ENCODE results near the gene PIP4K2A. TPM values are rescaled to one million over a fixed set of nuclear protein-coding genes. Genes with fewer than 3 reads are reported as not detected.
A peak's percentile ranks its signal among the peaks of the same experiment; 100 is the strongest.

Gene PIP4K2A
- polyA plus RNA-seq, 4 donors, result 4.5 to 11.3 (median 9.0) TPM

GRCh38 chr10:22621726-22622125 is 92.7 kb downstream of the PIP4K2A start:
- Histone ChIP-seq H3K27me3 (ENCODE audit: control insufficient read depth in 3 of 3, insufficient read depth in 3 of 3, low read length in 3 of 3) (no peaks in the 10 kb centered on the region), H3K36me3 (ENCODE audit: control insufficient read depth in 3 of 3, insufficient read depth in 2 of 3, low read depth in 1 of 3, low read length in 3 of 3) (no peaks in the 10 kb centered on the region), H3K9me3 (ENCODE audit: control insufficient read depth in 2 of 2, insufficient read depth in 1 of 2, low read depth in 1 of 2, low read length in 1 of 2) (no peaks in the 10 kb centered on the region), H3K27ac (ENCODE audit: low read depth in 1 of 3, low read length in 2 of 3) (no peak overlapping the region), H3K4me3 (ENCODE audit: low read depth in 1 of 3, low read length in 3 of 3) (no peak overlapping the region), H3K4me1 (ENCODE audit: control insufficient read depth in 3 of 3, insufficient read depth in 2 of 3, low read depth in 1 of 3, low read length in 2 of 3) (peaks cover 2 to 17% (median 5%) of the 10 kb centered on the region in 3 donors)
- DNase-seq (no peak), FAIRE-seq (no peak)
- WGBS, 3 donors, result 86 to 91% (median 88%) methylated on average over 3 of the region's 3 CpGs

GRCh38 chr10:22620929-22621328 is 93.4 kb downstream of the PIP4K2A start:
- no peak for FAIRE-seq
- WGBS, 3 donors, result 69 to 84% (median 74%) methylated on average over 3 of the region's 3 CpGs
- H3K27ac ChIP-seq (ENCODE audit: low read depth in 1 of 3, low read length in 2 of 3), result peak overlapping the region in 1 of 3 donors; percentile 61
- no peak for DNase-seq
- no peaks in the 10 kb centered on the region for H3K36me3 ChIP-seq (ENCODE audit: control insufficient read depth in 3 of 3, insufficient read depth in 2 of 3, low read depth in 1 of 3, low read length in 3 of 3)
- H3K27me3 ChIP-seq (ENCODE audit: control insufficient read depth in 3 of 3, insufficient read depth in 3 of 3, low read length in 3 of 3), result no peaks in the 10 kb centered on the region
- H3K4me3 ChIP-seq (ENCODE audit: low read depth in 1 of 3, low read length in 3 of 3), result no peak overlapping the region
- H3K4me1 ChIP-seq (ENCODE audit: control insufficient read depth in 3 of 3, insufficient read depth in 2 of 3, low read depth in 1 of 3, low read length in 2 of 3), result peaks cover 2 to 21% (median 5%) of the 10 kb centered on the region in 3 donors
- no peaks in the 10 kb centered on the region for H3K9me3 ChIP-seq (ENCODE audit: control insufficient read depth in 2 of 2, insufficient read depth in 1 of 2, low read depth in 1 of 2, low read length in 1 of 2)

GRCh38 chr10:22620140-22620857 is 94.1 kb downstream of the PIP4K2A start:
- DNase-seq (no peak), FAIRE-seq (no peak)
- H3K4me1 ChIP-seq (ENCODE audit: control insufficient read depth in 3 of 3, insufficient read depth in 2 of 3, low read depth in 1 of 3, low read length in 2 of 3), result peaks cover 0 to 24% (median 2%) of the 10 kb centered on the region in 3 donors
- H3K36me3 ChIP-seq (ENCODE audit: control insufficient read depth in 3 of 3, insufficient read depth in 2 of 3, low read depth in 1 of 3, low read length in 3 of 3), result no peaks in the 10 kb centered on the region
- 50 to 54% (median 51%) methylated on average over 8 of the region's 8 CpGs for WGBS, 3 donors
- H3K27me3 ChIP-seq (ENCODE audit: control insufficient read depth in 3 of 3, insufficient read depth in 3 of 3, low read length in 3 of 3), result no peaks in the 10 kb centered on the region
- no peaks in the 10 kb centered on the region for H3K9me3 ChIP-seq (ENCODE audit: control insufficient read depth in 2 of 2, insufficient read depth in 1 of 2, low read depth in 1 of 2, low read length in 1 of 2)
- H3K4me3 ChIP-seq (ENCODE audit: low read depth in 1 of 3, low read length in 3 of 3), result no peak overlapping the region
- peak overlapping the region in 1 of 3 donors; percentile 45 for H3K27ac ChIP-seq (ENCODE audit: low read depth in 1 of 3, low read length in 2 of 3)

GRCh38 chr10:22619101-22619500 is 95.3 kb downstream of the PIP4K2A start:
- Histone ChIP-seq H3K27me3 (ENCODE audit: control insufficient read depth in 3 of 3, insufficient read depth in 3 of 3, low read length in 3 of 3) (no peaks in the 10 kb centered on the region), H3K4me3 (ENCODE audit: low read depth in 1 of 3, low read length in 3 of 3) (no peak overlapping the region), H3K36me3 (ENCODE audit: control insufficient read depth in 3 of 3, insufficient read depth in 2 of 3, low read depth in 1 of 3, low read length in 3 of 3) (no peaks in the 10 kb centered on the region), H3K27ac (ENCODE audit: low read depth in 1 of 3, low read length in 2 of 3) (no peak overlapping the region), H3K9me3 (ENCODE audit: control insufficient read depth in 2 of 2, insufficient read depth in 1 of 2, low read depth in 1 of 2, low read length in 1 of 2) (no peaks in the 10 kb centered on the region), H3K4me1 (ENCODE audit: control insufficient read depth in 3 of 3, insufficient read depth in 2 of 3, low read depth in 1 of 3, low read length in 2 of 3) (peaks cover 0 to 24% (median 2%) of the 10 kb centered on the region in 3 donors)
- DNase-seq, result no peak
- WGBS, 3 donors, result 70 to 90% (median 84%) methylated on average over 2 of the region's 2 CpGs
- FAIRE-seq, result no peak

GRCh38 chr10:22618078-22618785 is 96.1 kb downstream of the PIP4K2A start:
- FAIRE-seq, result no peak
- Histone ChIP-seq H3K36me3 (ENCODE audit: control insufficient read depth in 3 of 3, insufficient read depth in 2 of 3, low read depth in 1 of 3, low read length in 3 of 3) (no peaks in the 10 kb centered on the region), H3K9me3 (ENCODE audit: control insufficient read depth in 2 of 2, insufficient read depth in 1 of 2, low read depth in 1 of 2, low read length in 1 of 2) (no peaks in the 10 kb centered on the region), H3K4me1 (ENCODE audit: control insufficient read depth in 3 of 3, insufficient read depth in 2 of 3, low read depth in 1 of 3, low read length in 2 of 3) (peaks cover 0 to 21% (median 2%) of the 10 kb centered on the region in 3 donors), H3K27me3 (ENCODE audit: control insufficient read depth in 3 of 3, insufficient read depth in 3 of 3, low read length in 3 of 3) (no peaks in the 10 kb centered on the region), H3K27ac (ENCODE audit: low read depth in 1 of 3, low read length in 2 of 3) (peak overlapping the region in 1 of 3 donors; percentile 4), H3K4me3 (ENCODE audit: low read depth in 1 of 3, low read length in 3 of 3) (no peak overlapping the region)
- 63 to 69% (median 64%) methylated on average over 4 of the region's 4 CpGs for WGBS, 3 donors
- no peak for DNase-seq

GRCh38 chr10:22617516-22617915 is 96.9 kb downstream of the PIP4K2A start:
- Histone ChIP-seq H3K27me3 (ENCODE audit: control insufficient read depth in 3 of 3, insufficient read depth in 3 of 3, low read length in 3 of 3) (no peaks in the 10 kb centered on the region), H3K4me3 (ENCODE audit: low read depth in 1 of 3, low read length in 3 of 3) (no peak overlapping the region), H3K27ac (ENCODE audit: low read depth in 1 of 3, low read length in 2 of 3) (no peak overlapping the region), H3K4me1 (ENCODE audit: control insufficient read depth in 3 of 3, insufficient read depth in 2 of 3, low read depth in 1 of 3, low read length in 2 of 3) (peaks cover 0 to 20% (median 2%) of the 10 kb centered on the region in 3 donors), H3K9me3 (ENCODE audit: control insufficient read depth in 2 of 2, insufficient read depth in 1 of 2, low read depth in 1 of 2, low read length in 1 of 2) (no peaks in the 10 kb centered on the region), H3K36me3 (ENCODE audit: control insufficient read depth in 3 of 3, insufficient read depth in 2 of 3, low read depth in 1 of 3, low read length in 3 of 3) (no peaks in the 10 kb centered on the region)
- FAIRE-seq (no peak), DNase-seq (no peak)
- 82 to 90% (median 87%) methylated on average over 3 of the region's 3 CpGs for WGBS, 3 donors

GRCh38 chr10:22617051-22617450 is 97.3 kb downstream of the PIP4K2A start:
- FAIRE-seq (no peak), DNase-seq (no peak)
- Histone ChIP-seq H3K4me1 (ENCODE audit: control insufficient read depth in 3 of 3, insufficient read depth in 2 of 3, low read depth in 1 of 3, low read length in 2 of 3) (peaks cover 0 to 20% (median 2%) of the 10 kb centered on the region in 3 donors), H3K9me3 (ENCODE audit: control insufficient read depth in 2 of 2, insufficient read depth in 1 of 2, low read depth in 1 of 2, low read length in 1 of 2) (no peaks in the 10 kb centered on the region), H3K27ac (ENCODE audit: low read depth in 1 of 3, low read length in 2 of 3) (peak overlapping the region in 1 of 3 donors; percentile 43), H3K36me3 (ENCODE audit: control insufficient read depth in 3 of 3, insufficient read depth in 2 of 3, low read depth in 1 of 3, low read length in 3 of 3) (peaks cover 0 to 3% (median 0%) of the 10 kb centered on the region in 3 donors), H3K4me3 (ENCODE audit: low read depth in 1 of 3, low read length in 3 of 3) (no peak overlapping the region), H3K27me3 (ENCODE audit: control insufficient read depth in 3 of 3, insufficient read depth in 3 of 3, low read length in 3 of 3) (no peaks in the 10 kb centered on the region)
- WGBS, 3 donors, result 83 to 91% (median 87%) methylated on average over 3 of the region's 3 CpGs

- H3K4me1 ChIP-seq (ENCODE audit: control insufficient read depth in 3 of 3, insufficient read depth in 2 of 3, low read depth in 1 of 3, low read length in 2 of 3), result peaks cover 0 to 19% (median 2%) of the 10 kb centered on the region in 3 donors
- no peak for FAIRE-seq
- WGBS, 3 donors, result 8 to 41% (median 24%) methylated on average over 11 of the region's 11 CpGs
- peaks cover 0 to 4% (median 0%) of the 10 kb centered on the region in 3 donors for H3K36me3 ChIP-seq (ENCODE audit: control insufficient read depth in 3 of 3, insufficient read depth in 2 of 3, low read depth in 1 of 3, low read length in 3 of 3)
- H3K27me3 ChIP-seq (ENCODE audit: control insufficient read depth in 3 of 3, insufficient read depth in 3 of 3, low read length in 3 of 3), result no peaks in the 10 kb centered on the region
- peak overlapping the region in 2 of 3 donors; percentile 21 to 37 for H3K4me3 ChIP-seq (ENCODE audit: low read depth in 1 of 3, low read length in 3 of 3)
- H3K27ac ChIP-seq (ENCODE audit: low read depth in 1 of 3, low read length in 2 of 3), result peak overlapping the region; percentile 22 to 66 (median 58)
- peak; percentile 44 to 81 for DNase-seq
- no peaks in the 10 kb centered on the region for H3K9me3 ChIP-seq (ENCODE audit: control insufficient read depth in 2 of 2, insufficient read depth in 1 of 2, low read depth in 1 of 2, low read length in 1 of 2)
These were observed 98.4 kb downstream of the PIP4K2A start for GRCh38 chr10:22615819-22616499.

Data from small intestine (tissue), 7 donors.